Heart left ventricle (tissue), 13 donors: Measurements from ENCODE around the gene NANOS3.

Source experiments
- CTCF ChIP-seq, 12 donors: fragments of 200-600 bp; sonication (generic) in 4 of 12; IDR thresholded peaks; one replicate each; pipeline versions ENCODE4 v1.5.0 to v1.8.0; 2018 to 2022; ENCODE audit warnings: antibody characterized with exemption in 12 of 12, mild to moderate bottlenecking in 5 of 12
- POLR2A ChIP-seq, 2 donors: fragments of 450-650 bp; IDR thresholded peaks; one replicate each; pipeline ENCODE4 v1.6.1; 2017; ENCODE audit warnings: antibody characterized with exemption in 2 of 2, mild to moderate bottlenecking in 2 of 2, moderate library complexity in 2 of 2
- donor health status: ischemic (EF 13 %, LVEDD 7.1; RV severe dilation, severe dysfunction).
- donor health status: DM: no; HTN: yes; CAD: no.
- donor health status: DM: no; HTN: no; CAD: no.
- donor health status: ischemic (EF 25% LVEDD 6.9; RV normal size, moderate dysfunction).
- donor health status: ischemic (EF 25% LVEDD 5.7; RV mildly dilated, moderate dysfunction).
- donor health status: ischemic (EF 35%, LVEDD 5.7; RV mildly dilated, moderate dysfunction).
- donor health status: nonischemic (EF 11% LVEDD 7.7; RV severe dilation, severe dysfunction).
- donor health status: DM: yes; HTN: yes; CAD: no.
- donor health status: PGD.
- donor health status: ischemic (EF 29% LVEDD 5.4; RV normal size, mild dysfunction).
- donor health status: nonischemic (EF 23%, LVEDD 6.1; RV moderate dilation, normal function).

- no peak for TF ChIP-seq CTCF (IDR thresholded peaks at IDR 0.05)
- no peak for TF ChIP-seq POLR2A (IDR thresholded peaks at IDR 0.05)
Measured at GRCh38 chr19:13887018-13887436, 10.1 kb downstream of the NANOS3 start.
